NCI-H82 treated with DMSO at 0.1 percent for 48 hours (cell line): ENCODE data around the gene UNC5B.
"Not testable (repeated sequence)": the region's sequence is repeated elsewhere in the genome, so short reads cannot be mapped to it uniquely, and the experiment has no call there.

Experiments used
- DNase-seq: peaks from one replicate; lab custom pipeline; 2025; ENCODE audit not compliant: unreplicated experiment; lab: John Stamatoyannopoulos, UW

Gene UNC5B

DNA sequence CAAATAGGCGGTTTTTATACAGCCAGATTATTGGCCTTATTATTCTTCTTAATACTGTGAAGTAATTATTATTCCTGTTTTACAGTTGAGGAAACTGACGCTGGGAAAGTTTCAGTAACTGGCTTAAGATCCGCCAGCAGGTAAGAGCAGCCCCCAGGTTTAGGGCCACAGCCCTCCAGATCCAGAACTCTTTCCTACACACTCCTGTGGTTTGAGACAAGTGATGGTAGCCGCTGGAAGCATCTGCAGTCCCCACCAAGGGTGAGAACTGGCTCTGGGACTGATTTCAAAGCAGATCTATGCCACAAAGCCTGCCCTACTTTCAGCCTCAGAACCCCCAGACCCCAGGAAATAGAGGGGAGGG is 3.0 kb upstream of the UNC5B start:
- DNase-seq: no peak

DNA sequence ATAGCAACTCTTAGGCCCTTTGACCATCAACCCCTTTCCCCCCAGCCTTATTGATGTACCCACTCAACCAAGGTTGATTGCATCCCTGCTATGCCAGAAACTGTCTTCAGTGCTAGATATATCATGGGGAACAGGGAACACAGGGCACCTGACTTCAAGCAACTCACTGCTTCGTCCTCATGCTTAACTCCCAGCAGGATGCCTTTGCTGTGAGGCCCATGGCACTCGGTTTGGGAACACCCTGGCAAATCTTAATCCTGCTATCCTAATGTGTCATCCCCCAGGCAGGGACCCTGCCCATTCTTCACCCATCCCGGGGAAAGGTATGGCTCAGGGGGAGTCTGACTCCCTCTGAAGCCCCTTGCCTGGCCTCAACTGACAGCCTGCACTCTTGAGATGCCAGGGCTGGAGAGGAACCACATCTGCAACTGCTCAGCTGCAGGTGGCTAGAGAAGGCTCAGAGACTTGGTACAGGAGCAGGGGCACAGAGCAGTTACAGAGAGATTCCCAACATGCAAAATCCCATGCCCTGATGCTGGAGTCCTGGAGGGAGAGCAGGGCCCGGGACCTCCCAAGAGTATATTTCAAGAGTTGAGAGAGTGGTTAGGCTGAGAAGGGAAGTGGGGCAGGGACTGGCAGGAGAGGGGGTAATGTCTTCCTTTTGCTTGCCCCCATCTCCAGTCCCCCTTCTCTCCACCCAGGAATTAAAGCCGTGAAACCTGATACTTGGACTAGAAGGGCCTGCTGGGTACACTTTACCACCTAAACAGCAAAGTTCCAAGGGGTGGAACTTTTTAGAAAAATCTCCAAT is 2.4 kb upstream of the UNC5B start:
- no peak for DNase-seq

DNA sequence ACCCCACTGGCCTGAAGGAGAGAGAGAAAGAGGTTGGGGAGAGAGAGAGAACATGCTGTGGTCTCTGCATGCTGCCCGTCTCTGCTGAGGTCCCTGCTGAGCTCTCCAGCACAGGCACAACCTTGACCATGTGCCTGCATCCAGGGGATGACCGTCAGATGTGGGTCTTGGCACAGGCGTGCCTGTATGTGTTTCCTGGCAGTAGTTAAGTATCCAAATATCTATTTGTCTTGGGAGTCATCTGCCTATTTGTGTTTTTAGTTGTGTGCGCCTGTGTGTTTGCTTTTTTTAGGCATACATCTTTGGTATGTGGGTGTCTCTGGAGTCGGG is 1.9 kb upstream of the UNC5B start:
- DNase-seq: no peak

- no peak for DNase-seq
These were observed 1.3 kb upstream of the UNC5B start for GRCh38 chr10:71211053-71211452.

DNA sequence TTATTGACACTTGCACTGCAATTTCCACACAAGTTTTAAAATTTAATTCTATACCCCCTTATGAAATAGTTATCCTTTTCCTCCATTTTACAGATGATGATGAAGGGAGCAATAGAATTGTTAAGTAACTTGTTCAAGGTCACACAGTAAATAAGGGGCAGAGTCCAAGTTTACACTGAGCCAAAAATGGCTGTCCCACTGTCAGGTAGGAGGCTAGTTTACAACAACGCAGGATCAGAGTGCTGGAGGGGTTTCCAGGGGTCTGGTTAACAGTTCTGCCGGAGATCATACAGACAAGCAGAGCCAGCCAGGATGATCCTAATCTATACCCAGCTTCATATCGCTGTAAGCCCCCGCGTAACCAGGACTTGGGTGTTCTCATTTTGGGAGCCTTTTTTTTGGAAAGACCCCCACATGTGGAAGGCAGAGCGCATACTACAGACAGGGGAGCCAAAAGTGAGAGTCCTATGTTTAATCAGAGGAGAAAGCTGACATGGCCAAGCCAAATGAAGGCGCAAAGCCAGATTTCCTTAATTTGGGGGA is 524 bp upstream of the UNC5B start:
- peak; percentile 61 for DNase-seq

- no peak for DNase-seq
These were observed 804 bp downstream of the UNC5B start for GRCh38 chr10:71213127-71213621.

- no peak for DNase-seq
These were observed 1.5 kb downstream of the UNC5B start for GRCh38 chr10:71213761-71214440.

- DNase-seq: no peak
These were observed 2.5 kb downstream of the UNC5B start for GRCh38 chr10:71214641-71215559.

DNA sequence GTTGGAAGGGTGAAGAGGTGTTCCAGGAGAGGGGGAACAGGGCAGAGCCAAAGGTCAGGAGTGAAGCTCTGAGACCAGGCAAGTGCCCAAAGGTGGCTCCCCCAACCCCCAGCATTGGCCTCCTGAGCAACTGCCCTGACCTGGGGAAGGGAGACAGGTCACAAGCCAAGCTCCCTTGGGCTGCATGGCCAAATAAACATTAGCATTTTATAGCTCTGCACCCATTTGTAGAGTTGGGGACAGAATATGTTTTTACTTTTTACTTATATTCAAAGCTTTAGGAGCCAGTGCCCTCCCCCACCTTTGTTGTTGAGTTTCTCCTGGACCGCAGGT is 4.0 kb downstream of the UNC5B start:
- DNase-seq: no peak

- DNase-seq: no peak
These were observed 4.4 kb downstream of the UNC5B start for GRCh38 chr10:71216751-71217265.

GRCh38 chr10:71217266-71218045 is 5.1 kb downstream of the UNC5B start:
- no peak for DNase-seq

- no peak for DNase-seq
These were observed 5.8 kb downstream of the UNC5B start for GRCh38 chr10:71218046-71218650.

DNA sequence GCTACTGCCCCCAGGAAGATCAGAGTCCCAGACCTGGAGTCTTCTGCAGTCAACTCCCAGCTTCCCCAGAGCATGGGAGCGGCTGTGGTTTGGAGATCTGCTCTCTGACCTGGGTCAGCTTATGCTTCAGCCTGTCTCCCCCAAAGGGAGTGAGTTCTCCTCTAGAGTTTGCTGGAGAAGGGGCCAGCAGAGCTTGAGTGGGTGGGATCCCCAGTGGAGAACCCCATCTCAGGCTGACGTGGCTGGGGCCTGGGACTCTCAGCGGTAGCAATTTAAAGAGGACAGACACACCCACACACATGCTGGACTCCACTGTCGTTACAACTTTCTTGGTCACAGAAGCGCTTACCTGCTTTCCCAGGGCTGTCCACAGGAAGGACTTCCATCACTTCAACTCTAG is 6.3 kb downstream of the UNC5B start:
- DNase-seq: no peak

DNA sequence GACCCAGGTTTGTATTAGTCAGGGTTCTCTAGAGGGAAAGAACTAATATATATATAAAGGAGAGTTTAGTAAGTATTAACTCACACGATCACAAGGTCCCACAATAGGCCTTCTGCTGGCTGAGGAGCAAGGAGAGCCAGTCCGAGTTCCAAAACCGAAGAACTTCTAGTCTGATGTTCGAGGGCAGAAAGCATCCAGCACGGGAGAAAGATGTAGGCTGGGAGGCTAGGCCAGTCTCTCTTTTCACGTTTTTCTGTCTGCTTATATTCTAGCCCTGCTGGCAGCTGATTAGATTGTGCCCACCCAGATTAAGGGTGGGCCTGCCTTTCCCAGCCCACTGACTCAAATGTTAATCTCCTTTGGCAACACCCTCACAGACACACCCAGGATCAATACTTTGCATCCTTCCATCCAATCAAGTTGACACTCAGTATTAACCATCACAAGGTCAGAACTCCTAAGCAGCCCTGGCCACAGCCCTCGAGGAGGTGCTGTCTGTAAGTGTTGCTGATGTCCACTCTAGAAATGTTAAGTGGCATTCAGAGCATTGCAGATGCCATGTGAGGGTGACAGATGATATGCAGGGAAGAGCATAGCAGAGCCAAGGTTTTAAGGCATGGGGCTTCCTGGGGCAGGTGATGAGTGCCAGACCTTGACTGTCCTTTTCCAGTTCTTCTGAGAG is 7.0 kb downstream of the UNC5B start:
- DNase-seq: not testable (repeated sequence)

DNA sequence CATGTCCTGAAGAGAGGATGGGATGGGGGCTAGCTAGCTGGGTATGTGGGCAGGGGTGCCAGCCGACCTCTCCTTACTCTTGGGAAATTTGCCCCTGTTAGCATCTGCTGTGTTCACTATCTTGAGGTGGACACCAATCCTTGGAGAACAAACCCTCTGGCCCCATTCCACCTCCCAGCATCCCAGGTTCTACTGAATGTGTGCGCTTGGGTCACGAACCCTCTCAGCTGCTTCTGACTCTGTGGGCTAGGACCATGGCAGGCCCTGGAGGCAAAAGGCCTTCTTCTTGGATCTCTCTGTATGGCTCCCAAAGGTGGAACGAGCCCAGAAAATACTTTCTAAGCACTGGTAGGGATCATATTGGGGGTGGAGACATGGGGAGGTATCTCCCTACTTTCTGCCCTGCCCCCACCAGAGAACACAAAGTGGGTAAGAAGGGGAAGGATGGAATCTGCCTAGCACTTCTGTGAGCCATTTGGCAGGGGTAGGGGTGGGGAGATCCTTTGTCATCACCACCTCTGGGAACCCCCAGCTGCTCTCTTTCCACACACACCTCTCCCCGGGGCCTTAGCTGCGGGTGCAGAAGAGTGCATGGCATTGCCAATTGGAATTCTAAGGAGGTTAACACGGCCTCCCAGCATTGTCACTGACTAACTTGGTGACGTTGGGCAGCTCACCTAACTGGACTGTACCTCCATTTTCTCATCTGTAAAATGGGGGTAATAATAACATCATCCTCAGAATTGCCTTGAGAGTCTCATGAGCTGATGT is 7.7 kb downstream of the UNC5B start:
- DNase-seq: no peak

DNA sequence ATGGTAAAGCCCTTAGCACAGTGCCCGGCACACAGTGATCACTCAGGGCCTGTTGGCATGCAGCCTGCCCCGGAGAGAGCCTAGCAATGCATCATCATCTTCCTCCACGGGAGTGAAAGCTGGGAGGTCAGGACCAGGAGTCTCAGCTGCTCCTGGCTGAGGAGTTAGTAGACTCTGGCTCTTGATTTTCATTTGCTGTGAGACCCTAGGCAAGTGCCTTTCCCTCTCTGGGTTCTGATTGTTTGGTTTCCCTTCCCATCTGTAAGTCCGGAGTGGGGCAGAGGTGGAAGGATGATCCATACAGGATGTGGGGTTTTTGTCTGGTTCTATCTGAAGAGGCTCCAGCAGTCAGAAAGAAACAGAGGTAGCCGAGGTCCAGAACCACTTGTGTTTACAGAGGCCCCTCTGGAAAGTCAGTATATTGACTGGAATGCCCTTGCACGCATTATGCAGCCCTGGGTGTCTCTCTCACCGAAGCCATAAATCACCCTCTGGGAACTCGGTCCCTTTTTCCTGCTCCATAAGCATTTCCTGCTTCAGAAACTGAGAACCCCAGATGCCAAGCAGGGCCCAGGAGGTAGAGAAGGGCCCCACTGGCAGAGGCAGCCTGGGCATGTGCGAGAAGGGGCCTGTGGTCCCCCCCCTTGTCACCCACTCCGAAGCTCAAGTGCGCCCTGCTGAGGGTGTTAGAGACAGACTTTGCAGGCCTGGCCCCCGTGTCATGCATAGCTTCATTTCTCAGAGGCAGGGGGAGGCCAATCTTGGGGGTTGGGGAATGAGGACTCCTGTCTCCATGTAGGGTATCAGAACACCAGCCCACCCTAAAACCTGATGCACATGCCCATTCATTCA is 8.5 kb downstream of the UNC5B start:
- no peak for DNase-seq

GRCh38 chr10:71221586-71222202 is 9.3 kb downstream of the UNC5B start:
- DNase-seq: no peak
